GM12864 (cell line): Measurements from ENCODE around the gene TRPT1.

Source experiments
- DNase-seq: peaks from one replicate; pipeline ENCODE4 v3.0.0-alpha.2; 2011; ENCODE audit warnings: low read depth
- H3K4me3 ChIP-seq: 2 replicates; pipeline ENCODE4 v1.5.1; 2011; ENCODE audit warnings: mild to moderate bottlenecking, low read depth, low read length, control low read depth
- TF ChIP-seq, protein P1 (sequence below): IDR thresholded peaks from 2 replicates; pipeline ENCODE4 v1.5.1; 2011; ENCODE audit warnings: low read depth, mild to moderate bottlenecking, moderate library complexity, low read length, control low read depth, inconsistent platforms; ENCODE audit errors: missing control alignments

Gene TRPT1, protein sequence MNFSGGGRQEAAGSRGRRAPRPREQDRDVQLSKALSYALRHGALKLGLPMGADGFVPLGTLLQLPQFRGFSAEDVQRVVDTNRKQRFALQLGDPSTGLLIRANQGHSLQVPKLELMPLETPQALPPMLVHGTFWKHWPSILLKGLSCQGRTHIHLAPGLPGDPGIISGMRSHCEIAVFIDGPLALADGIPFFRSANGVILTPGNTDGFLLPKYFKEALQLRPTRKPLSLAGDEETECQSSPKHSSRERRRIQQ

DNA sequence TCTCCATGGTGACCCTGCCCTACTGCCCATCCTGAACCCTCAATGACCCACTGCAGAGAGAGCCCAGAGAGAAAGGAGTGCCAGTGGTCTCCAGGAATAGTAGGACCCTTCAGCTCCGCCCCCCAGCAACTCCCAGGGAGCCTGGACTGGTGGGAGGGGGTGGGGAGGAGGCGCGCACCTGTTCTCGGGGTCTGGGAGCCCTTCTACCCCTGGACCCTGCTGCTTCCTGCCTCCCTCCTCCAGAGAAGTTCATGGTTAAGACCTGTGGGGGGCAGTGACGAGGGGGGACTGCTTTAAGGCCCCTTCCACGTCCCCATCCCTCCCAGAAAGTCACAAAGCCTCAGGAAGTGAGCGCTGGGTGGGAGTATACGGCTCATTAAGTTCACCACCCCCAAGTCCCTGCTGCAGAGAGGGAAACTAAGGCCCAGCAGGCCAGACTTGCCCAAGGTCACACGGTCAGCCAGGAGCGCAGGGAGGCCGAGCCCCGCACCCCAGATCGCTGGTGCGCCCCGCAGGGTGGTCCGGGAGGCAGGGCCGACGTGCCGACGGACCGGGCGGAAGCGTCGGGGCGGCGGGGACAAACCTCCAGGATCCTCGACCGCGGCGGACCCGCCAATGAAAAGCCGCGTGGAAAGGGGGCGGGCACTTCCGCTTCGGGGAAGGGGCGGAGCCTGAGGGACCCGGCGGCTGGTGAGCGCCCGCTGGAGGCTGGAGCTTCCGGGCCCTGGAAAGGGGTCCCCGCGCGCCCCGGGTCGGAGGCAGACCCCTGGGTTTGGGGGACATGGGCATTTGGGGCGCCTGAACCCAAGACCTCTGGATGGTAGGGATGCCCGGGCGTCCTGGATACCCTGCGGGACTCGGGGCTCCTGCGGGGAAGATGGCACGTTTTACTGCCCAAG, at the start of gene TRPT1, which contains the start of gene NUDT22:
TSS of gene TRPT1 (minus strand) at position 579 of the 899 bp plus-strand sequence. CDS start at position 253, 326 bp downstream.
TSS of gene NUDT22 (plus strand) at position 667 of the 899 bp plus-strand sequence. CDS start 379 bp downstream, outside the sequence.
- DNase-seq: peak; percentile 43
- TF ChIP-seq, protein P1, sequence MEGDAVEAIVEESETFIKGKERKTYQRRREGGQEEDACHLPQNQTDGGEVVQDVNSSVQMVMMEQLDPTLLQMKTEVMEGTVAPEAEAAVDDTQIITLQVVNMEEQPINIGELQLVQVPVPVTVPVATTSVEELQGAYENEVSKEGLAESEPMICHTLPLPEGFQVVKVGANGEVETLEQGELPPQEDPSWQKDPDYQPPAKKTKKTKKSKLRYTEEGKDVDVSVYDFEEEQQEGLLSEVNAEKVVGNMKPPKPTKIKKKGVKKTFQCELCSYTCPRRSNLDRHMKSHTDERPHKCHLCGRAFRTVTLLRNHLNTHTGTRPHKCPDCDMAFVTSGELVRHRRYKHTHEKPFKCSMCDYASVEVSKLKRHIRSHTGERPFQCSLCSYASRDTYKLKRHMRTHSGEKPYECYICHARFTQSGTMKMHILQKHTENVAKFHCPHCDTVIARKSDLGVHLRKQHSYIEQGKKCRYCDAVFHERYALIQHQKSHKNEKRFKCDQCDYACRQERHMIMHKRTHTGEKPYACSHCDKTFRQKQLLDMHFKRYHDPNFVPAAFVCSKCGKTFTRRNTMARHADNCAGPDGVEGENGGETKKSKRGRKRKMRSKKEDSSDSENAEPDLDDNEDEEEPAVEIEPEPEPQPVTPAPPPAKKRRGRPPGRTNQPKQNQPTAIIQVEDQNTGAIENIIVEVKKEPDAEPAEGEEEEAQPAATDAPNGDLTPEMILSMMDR: peak; percentile 48
- peak within 1 kb of the TSS; percentile 62 for H3K4me3 ChIP-seq

DNA sequence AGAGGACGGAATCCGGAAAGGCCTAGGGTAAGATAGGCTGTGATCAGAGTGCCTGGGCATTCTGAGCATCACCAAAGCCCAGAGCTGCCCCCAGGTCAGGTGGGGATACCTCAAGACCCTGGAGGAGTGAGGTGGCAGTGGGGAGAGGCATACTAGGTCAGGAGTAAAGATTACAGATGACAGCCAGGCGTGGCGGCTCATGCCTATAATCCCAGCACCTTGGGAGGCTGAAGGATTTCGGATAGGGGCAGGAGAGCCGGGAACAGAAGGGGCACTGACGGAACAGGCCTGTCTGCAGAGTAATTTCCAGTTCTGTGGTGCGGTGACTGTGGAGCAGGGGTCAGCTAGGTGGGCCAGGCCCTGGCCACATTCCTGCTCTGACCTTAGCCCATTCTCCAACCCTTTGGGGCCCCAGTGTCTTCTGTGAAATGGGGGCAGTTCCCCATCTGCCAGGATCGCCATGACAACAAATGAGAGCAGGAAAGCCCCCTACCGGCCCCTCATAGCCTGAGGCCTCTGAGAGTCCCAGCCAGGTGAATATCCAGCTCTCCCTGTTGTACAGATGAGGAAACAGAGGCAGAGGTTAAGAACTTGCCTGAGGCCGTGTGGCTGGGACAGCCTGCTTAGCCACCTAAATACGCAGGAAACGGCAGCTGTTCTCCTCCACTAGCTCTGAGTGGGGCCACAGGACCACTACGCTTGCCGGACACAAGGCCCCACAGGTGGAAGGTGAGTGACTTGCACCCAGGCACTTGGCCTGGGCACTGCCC, 49.2 kb upstream of the TRPT1 start:
- TF ChIP-seq, protein P1: no peak
- no peak overlapping the region for H3K4me3 ChIP-seq
- DNase-seq: no peak

DNA sequence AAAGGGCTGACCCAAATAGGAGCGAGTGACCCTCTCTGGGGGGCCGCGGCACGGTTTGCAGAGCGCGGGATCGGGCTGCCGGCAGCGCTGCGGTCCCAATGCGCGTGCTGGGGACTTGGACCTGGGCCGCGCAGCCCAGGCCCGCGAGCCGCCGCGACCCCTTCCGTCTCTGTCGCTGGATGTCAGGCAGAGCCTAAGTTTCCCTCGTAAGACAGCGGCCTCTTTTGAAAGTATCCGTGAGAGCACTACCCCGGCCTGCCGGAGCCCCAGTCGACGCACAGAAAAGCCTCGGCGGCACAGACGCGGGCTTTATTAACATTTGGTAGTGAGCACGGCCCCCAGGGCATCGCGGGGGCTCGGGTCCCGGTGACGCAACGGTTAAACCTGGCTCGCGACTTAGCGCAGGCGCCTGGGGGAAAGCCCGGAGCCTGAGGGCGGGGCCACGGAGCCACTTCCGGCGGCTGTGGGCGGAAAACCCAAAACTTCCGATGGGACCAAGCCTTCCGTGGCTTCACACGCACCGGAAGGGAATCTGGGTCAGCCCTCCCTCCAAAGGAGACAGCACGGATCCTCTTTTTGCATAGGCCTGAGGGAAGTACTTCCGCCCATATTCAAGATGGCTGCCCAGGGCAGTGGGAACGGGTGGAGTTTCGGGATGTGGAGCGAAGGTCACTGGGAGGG, 43.7 kb upstream of the TRPT1 start:
- H3K4me3 ChIP-seq: peak overlapping the region; percentile 87
- DNase-seq: peak; percentile 99
- TF ChIP-seq, protein P1: no peak

DNA sequence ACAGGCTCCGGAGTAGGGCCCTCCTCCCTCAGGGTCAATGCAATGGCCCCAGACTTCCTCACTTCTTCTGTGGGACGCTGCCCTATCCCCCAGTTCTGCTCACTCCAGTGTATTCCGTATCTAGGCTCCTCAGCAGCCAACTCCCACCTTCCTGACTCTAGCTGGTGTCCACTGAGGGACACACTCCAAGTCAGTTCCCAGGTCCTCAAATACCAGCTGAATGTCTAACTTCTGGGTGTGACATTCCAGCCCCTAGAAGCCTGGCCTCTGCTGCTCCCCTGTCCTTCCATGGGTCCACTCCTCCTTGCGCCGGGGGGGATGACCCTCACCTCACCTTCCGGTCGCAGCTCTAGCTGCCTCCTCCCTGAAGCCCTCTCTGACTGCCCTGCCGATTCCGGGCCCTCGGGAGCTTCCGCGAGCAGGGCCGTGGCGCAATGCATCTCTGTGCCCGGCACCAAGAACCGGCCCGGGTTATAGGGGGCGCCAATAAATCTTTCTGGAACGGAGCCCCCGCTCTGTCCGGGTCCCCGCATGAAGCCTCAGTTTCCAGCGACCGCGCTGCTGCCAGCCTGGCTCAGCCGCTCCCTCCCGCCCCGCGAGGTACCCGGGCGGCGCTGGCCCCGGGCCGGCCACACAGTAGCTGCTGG, 43.0 kb upstream of the TRPT1 start:
- TF ChIP-seq, protein P1: peak; percentile 7
- DNase-seq: no peak

DNA sequence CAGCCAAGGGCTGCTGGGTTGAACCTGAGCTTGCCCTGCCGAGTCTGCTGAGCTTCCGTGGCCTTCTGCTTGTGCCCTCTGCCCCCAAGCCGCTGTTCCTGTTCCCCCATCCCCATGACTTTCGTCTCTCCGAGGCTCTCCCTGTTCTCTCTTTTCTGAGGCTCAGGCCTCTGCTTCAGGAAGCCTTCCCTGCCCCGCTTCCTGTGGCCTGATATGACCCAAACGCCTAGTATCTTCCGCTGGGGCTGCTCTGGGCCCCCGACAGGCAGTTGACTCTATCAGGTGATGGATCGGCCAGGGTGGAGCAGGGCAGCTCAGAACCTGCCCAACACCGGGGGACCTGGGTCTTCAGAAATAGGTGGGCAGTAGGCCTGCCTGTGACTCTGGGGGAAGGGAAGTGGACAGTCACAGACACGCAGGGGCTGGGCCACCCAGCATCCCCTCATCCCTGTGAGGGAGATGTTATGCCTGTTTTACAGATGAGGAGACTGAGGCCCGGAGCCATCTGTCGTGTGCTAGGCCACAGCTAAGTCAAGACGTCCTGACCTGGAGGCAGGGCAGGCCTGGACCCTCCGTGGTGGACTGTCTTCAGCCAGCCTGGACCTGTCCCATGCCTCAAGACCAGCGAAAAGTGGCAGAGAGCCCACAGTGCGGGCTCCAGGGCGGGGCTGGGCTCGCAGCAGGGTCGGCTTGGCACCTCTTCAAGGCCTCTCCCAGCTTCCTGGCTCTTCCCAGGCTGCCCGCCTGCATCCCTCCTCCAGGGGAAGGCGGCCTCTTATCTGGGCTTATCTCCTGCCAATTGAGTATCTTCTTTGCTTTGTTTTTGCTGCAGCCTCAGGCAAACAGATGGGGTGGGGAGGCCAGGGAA, 42.3 kb upstream of the TRPT1 start:
- DNase-seq: no peak
- H3K4me3 ChIP-seq: peak overlapping the region; percentile 87
- TF ChIP-seq, protein P1: no peak

More for the DNA sequence above, 43.0 kb upstream of the TRPT1 start:
- peak overlapping the region; percentile 87 for H3K4me3 ChIP-seq
